Measurements from ENCODE around the gene TMEM41A.

TMEM41A gene

DNA sequence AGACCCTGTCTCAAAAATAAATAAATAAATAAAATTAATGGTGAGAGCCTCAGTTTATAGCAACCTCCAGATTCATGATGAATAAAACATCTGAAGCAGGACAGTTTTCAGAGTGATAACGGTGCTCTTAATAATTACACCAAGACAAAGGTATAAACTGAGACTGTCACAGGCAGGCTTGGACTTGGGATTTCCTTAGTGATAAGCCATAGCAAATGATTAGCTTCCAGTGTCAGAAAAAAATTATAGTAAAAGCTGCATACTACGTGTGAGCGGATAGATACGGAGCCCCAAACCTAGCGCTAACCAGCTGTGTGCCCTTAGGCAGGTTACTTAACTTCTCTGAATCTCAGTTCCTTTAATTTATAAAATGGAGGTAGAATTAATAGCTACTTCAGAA is 32.0 kb upstream of the TMEM41A start:
- DNase-seq (ENCODE audit: low read depth), result no peak
- H3K4me3 ChIP-seq (ENCODE audit: low read depth, low read length), result no peak overlapping the region
- TF ChIP-seq, protein P1, sequence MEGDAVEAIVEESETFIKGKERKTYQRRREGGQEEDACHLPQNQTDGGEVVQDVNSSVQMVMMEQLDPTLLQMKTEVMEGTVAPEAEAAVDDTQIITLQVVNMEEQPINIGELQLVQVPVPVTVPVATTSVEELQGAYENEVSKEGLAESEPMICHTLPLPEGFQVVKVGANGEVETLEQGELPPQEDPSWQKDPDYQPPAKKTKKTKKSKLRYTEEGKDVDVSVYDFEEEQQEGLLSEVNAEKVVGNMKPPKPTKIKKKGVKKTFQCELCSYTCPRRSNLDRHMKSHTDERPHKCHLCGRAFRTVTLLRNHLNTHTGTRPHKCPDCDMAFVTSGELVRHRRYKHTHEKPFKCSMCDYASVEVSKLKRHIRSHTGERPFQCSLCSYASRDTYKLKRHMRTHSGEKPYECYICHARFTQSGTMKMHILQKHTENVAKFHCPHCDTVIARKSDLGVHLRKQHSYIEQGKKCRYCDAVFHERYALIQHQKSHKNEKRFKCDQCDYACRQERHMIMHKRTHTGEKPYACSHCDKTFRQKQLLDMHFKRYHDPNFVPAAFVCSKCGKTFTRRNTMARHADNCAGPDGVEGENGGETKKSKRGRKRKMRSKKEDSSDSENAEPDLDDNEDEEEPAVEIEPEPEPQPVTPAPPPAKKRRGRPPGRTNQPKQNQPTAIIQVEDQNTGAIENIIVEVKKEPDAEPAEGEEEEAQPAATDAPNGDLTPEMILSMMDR (IDR thresholded peaks at IDR 0.05; ENCODE audit: control insufficient read depth, extremely low read depth, insufficient read depth), result no peak

DNA sequence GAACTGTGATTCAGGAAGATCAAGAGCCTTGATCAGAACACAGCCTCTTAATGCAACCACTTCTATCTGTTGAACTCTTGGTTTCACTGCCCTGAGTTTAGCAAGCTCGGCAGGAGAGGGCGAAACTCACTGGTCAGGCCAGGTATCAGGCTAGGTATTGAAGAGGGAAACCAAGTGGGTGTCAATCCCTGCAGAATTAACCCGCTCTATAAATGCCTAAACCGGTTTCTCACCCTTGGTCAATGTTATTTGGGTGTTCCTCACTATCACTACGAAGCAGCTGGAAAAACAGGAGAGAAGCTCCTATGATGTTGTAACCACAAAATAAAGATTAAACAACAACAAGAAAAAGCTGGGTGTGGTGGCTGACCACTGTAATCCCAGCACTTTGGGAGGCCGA is 29.7 kb upstream of the TMEM41A start:
- DNase-seq (ENCODE audit: low read depth), result no peak
- TF ChIP-seq, protein P1 (IDR thresholded peaks at IDR 0.05; ENCODE audit: control insufficient read depth, extremely low read depth, insufficient read depth), result no peak
- no peak overlapping the region for H3K4me3 ChIP-seq (ENCODE audit: low read depth, low read length)

DNA sequence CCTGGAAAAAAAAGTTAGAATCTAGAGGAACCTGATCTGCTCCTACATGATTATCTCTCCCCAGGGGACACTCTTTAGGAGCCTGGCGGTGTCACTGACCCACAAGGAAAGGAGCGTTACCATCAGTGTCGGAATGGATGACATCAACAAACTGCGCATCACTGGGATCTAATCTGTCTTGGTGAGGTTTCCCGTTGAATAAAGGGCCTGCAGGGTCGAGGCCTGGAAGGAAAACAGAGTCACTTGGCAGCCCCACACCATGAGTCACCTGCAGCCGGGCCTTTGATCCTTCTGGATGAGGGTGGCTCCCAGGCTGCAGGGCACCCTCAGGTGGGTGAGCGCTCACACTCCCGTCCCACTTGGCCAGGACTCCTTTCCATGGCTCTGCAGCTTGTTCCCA is 28.5 kb upstream of the TMEM41A start:
- DNase-seq (ENCODE audit: low read depth), result no peak
- TF ChIP-seq, protein P1 (IDR thresholded peaks at IDR 0.05; ENCODE audit: control insufficient read depth, extremely low read depth, insufficient read depth), result no peak
- no peak overlapping the region for H3K4me3 ChIP-seq (ENCODE audit: low read depth, low read length)

DNA sequence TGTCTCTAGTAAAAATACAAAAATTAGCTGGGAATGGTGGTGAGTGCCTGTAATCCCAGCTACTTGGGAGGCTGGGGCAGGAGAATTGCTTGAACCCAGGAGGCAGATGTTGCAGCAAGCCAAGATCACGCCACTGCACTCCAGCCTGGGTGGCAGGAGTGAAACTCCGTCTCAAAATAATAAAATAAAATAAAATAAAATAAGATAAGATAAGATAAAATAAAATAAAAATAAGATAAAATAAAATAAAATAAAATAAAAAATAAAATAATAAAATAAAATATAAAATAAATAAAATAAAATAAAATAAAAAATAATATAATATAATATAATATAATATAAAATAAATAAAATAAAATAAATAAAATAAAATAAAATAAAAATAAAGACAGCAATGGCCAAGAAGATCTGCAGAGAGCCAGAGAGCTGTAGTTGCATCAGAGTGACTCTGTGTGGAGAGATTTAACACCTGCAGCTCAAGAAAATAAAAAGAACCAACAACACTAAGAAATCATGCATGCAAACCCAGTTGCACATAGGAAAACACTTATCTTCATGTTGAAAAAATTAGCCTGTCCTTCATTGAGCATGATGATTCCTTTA is 27.6 kb upstream of the TMEM41A start:
- no peak for DNase-seq (ENCODE audit: low read depth)
- TF ChIP-seq, protein P1 (IDR thresholded peaks at IDR 0.05; ENCODE audit: control insufficient read depth, extremely low read depth, insufficient read depth), result no peak
- H3K4me3 ChIP-seq (ENCODE audit: low read depth, low read length), result no peak overlapping the region

DNA sequence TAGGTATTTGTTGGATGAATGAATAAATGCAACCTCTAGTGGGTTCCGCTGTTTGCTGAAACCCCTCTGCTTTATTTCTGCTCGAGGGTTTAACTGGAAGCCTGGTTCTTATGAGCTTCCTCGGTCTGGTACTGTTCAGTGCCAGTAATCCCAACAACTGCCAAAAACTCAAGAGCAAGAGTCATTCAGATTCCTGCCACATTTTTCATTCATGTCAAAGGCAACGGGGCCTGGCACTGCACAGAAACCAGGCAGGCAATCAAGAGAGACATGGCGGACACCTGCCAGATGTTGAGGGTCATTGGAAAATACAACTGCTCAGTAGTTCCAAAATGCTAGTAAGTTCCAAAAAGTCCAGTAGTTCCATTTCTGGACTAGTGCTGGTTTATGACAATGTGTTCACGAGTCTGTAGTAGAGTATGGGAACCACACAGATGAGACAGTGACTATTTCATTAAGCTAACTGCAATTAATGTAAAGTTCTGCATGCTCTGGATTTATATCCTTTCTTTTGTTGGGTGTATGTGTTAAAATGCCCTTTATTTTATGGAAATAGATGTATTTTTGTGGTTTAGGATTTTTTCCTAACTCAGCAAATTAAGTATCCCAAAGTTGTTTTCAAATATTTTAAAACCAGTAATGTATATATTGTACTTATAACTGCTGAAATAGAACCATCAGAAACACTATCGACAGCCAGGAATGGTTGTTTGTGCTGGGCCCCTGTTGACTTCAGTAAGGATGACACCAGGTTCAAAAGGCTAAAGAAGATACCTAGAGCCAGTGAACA is 22.7 kb upstream of the TMEM41A start:
- no peak overlapping the region for H3K4me3 ChIP-seq (ENCODE audit: low read depth, low read length)
- no peak for DNase-seq (ENCODE audit: low read depth)
- TF ChIP-seq, protein P1 (IDR thresholded peaks at IDR 0.05; ENCODE audit: control insufficient read depth, extremely low read depth, insufficient read depth), result no peak

DNA sequence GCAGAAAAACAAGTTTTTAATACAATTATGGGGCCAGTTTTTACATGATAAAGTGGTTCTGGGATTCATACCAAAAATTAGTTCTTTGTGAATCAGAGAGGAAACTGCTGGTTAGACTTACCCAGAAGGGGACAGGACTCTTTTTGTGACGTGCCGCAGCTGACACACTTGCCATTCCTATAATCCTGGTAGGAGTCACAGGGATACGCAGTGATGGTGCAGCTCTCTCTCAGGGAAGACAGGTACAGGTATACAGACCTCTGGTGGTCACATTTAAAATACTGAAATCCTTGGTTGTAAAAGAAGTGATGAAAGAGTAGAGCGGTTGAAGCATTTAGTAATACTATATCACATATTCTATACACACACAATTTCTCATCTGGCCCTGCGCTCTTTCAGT is 20.2 kb upstream of the TMEM41A start:
- DNase-seq (ENCODE audit: low read depth), result no peak
- TF ChIP-seq, protein P1 (IDR thresholded peaks at IDR 0.05; ENCODE audit: control insufficient read depth, extremely low read depth, insufficient read depth), result 0 out of 2 replicates have a peak, but pooled peaks have one; percentile 3
- no peak overlapping the region for H3K4me3 ChIP-seq (ENCODE audit: low read depth, low read length)

Data from LNCaP clone FGC (cell line).